Glutamatergic neuron (in vitro differentiated cells): ENCODE measurements around the gene AMBN. TPM values are rescaled to one million over a fixed set of nuclear protein-coding genes. Genes with fewer than 3 reads are reported as not detected.

ENCODE experiments used
- DNase-seq: peaks from one replicate; pipeline ENCODE4 v3.0.0; 2022
- H3K27ac Mint-ChIP-seq: one replicate; pipeline ENCODE4 v1.8.0; 2020; ENCODE audit warnings: mild to moderate bottlenecking, mixed read lengths, inconsistent platforms; ENCODE audit not compliant: unreplicated experiment
- H3K27me3 Mint-ChIP-seq: one replicate; pipeline ENCODE4 v1.8.0; 2020; ENCODE audit warnings: mild to moderate bottlenecking, moderate library complexity, mixed read lengths, inconsistent platforms; ENCODE audit not compliant: unreplicated experiment
- H3K36me3 Mint-ChIP-seq: one replicate; pipeline ENCODE4 v1.8.0; 2020; ENCODE audit warnings: mild to moderate bottlenecking, mixed read lengths, inconsistent platforms; ENCODE audit not compliant: unreplicated experiment
- H3K4me1 Mint-ChIP-seq: one replicate; pipeline ENCODE4 v1.8.0; 2020; ENCODE audit warnings: mild to moderate bottlenecking, low read depth, mixed read lengths, inconsistent platforms; ENCODE audit not compliant: unreplicated experiment
- H3K4me3 Mint-ChIP-seq: one replicate; pipeline ENCODE4 v1.8.0; 2020; ENCODE audit warnings: mild to moderate bottlenecking, mixed read lengths, inconsistent platforms; ENCODE audit not compliant: unreplicated experiment
- H3K9me3 Mint-ChIP-seq: one replicate; pipeline ENCODE4 v1.8.0; 2020; ENCODE audit warnings: mild to moderate bottlenecking, moderate library complexity, mixed read lengths, inconsistent platforms; ENCODE audit not compliant: unreplicated experiment
- total RNA-seq: library from RNA; stranded (reverse); fragmentation: NEBNext Ultra II Directional; extraction: Animal tissue kit (Norgen Biotek cat#: 25700); gene quantifications from one replicate; pipeline ENCODE4 v1.2.1, GENCODE V29; 2021; ENCODE audit not compliant: unreplicated experiment
- TF ChIP-seq, protein P1 (sequence below): fragments of 200-600 bp; sonication (generic); IDR thresholded peaks from one replicate; pipeline ENCODE4 v1.5.0; 2021; ENCODE audit not compliant: partially characterized antibody, unreplicated experiment

The AMBN gene
- total RNA-seq, 1 donor from 2014 or later, result not detected

DNA sequence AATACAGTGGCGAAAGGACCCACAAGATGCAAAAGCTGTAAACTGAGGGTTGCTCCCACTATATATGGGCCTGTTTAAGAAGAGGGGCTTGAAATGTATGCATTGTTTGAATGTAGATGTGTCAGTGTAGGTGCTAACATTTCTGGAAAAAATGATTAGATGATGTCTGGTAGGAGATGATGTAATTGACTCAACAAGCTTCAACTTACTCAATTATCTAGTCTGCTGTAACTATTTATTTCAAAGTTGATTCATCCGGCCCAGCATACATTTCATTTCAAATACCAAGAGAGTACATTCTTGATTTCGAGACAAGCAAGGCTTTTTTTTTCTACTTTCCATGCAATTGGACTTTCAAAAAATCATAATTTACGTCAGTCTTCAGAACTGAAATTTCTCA is 27.2 kb downstream of the AMBN start:
- no peak overlapping the region for H3K4me3 Mint-ChIP-seq
- no peak for DNase-seq
- no peaks in the 10 kb centered on the region for H3K4me1 Mint-ChIP-seq
- no peaks in the 10 kb centered on the region for H3K9me3 Mint-ChIP-seq
- H3K27me3 Mint-ChIP-seq, result peaks cover under 1% of the 10 kb centered on the region
- TF ChIP-seq, protein P1, sequence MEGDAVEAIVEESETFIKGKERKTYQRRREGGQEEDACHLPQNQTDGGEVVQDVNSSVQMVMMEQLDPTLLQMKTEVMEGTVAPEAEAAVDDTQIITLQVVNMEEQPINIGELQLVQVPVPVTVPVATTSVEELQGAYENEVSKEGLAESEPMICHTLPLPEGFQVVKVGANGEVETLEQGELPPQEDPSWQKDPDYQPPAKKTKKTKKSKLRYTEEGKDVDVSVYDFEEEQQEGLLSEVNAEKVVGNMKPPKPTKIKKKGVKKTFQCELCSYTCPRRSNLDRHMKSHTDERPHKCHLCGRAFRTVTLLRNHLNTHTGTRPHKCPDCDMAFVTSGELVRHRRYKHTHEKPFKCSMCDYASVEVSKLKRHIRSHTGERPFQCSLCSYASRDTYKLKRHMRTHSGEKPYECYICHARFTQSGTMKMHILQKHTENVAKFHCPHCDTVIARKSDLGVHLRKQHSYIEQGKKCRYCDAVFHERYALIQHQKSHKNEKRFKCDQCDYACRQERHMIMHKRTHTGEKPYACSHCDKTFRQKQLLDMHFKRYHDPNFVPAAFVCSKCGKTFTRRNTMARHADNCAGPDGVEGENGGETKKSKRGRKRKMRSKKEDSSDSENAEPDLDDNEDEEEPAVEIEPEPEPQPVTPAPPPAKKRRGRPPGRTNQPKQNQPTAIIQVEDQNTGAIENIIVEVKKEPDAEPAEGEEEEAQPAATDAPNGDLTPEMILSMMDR, result no peak
- no peak overlapping the region for H3K27ac Mint-ChIP-seq
- no peaks in the 10 kb centered on the region for H3K36me3 Mint-ChIP-seq

DNA sequence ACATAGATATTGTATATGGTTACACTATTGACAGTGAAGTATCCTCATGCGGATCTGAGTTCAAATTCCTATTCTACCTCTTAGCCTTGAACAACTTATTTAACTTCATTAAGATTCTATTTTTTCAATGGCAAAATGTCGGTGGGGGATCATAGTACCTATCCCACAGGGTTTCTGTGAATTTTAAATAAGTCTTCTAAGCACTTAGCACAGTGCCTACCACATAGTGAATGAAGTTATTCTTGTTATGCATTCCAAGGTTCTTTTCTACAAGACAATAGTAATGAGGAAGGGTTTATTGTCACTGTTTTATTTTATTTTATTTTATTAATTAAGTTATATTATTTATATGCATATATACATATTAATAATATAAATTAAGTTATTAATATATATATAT is 27.7 kb downstream of the AMBN start:
- H3K4me1 Mint-ChIP-seq, result no peaks in the 10 kb centered on the region
- H3K27me3 Mint-ChIP-seq, result no peaks in the 10 kb centered on the region
- no peaks in the 10 kb centered on the region for H3K36me3 Mint-ChIP-seq
- H3K9me3 Mint-ChIP-seq, result no peaks in the 10 kb centered on the region
- no peak for DNase-seq
- H3K4me3 Mint-ChIP-seq, result no peak overlapping the region
- H3K27ac Mint-ChIP-seq, result no peak overlapping the region
- TF ChIP-seq, protein P1, result no peak

DNA sequence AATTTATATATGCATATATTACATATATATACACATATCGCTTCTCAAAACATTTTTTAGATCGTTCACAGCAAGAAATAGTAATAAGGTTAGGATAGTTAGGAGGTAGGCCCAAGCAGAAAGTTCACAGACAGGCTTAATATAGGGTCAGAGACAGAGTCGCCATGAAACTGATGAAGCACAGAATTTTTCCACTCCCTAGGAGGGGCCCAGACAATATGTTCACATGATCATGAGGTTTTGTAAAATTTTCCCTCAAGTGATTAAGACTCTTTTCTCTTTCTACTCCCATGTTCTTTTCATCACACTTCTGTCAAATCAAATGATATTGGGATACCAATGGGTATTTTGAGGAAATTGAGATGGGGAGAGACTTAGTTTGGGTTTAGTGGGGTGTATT is 31.3 kb downstream of the AMBN start:
- Mint-ChIP-seq H3K4me3 (no peak overlapping the region), H3K9me3 (no peaks in the 10 kb centered on the region), H3K27me3 (no peaks in the 10 kb centered on the region), H3K36me3 (no peaks in the 10 kb centered on the region), H3K27ac (no peak overlapping the region), H3K4me1 (no peaks in the 10 kb centered on the region)
- TF ChIP-seq, protein P1, result no peak
- no peak for DNase-seq

DNA sequence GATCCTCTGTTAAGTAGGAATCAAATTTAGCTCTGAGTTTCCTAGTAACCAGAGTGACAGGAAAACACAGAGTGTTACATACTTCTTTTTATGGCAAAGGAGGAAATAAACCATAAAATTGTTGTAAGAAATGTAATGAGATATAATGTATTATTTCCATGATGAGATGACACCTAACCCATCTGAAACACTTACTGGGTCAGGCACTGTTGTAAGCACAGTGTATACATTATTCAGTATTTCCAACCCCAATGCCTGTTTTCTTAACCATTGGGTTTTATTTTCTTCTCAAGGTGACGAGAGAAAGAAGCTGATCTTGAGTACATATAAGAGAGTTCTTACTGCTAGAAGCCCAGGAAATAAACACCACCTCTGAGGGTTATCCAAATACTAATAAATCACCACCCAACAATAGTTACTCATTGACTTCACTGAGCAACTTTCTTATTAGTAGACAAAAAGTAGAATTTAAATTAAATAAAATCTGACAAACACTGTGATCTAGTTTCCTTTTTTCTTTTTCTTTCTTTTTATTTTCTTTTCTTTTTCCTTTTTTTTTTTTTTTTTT is 32.3 kb downstream of the AMBN start:
- no peaks in the 10 kb centered on the region for H3K4me1 Mint-ChIP-seq
- no peaks in the 10 kb centered on the region for H3K27me3 Mint-ChIP-seq
- H3K36me3 Mint-ChIP-seq, result no peaks in the 10 kb centered on the region

DNA sequence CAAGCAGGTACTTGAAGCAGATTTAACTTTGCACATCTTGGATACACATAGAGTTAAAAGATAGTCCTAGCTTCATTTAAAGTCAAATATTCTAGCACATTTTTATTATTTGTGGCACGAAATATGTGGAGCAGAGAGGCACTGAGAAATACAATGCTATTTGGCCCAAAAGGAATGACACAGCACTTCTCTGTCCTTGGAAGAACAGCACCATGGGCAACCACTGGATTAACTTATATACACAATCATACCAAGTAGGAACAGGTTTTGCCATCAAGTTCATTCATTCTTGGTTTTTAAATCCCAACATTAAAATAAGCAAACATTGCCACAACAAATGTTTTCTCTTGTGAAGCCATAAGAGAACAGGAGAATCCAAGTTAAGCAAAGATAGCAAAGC is 35.6 kb downstream of the AMBN start:
- H3K9me3 Mint-ChIP-seq, result no peaks in the 10 kb centered on the region

More for the DNA sequence above, 32.3 kb downstream of the AMBN start:
- DNase-seq, result no peak
- no peak overlapping the region for H3K27ac Mint-ChIP-seq
- H3K4me3 Mint-ChIP-seq, result no peak overlapping the region
- no peaks in the 10 kb centered on the region for H3K9me3 Mint-ChIP-seq
- TF ChIP-seq, protein P1, result no peak

More for the DNA sequence above, 35.6 kb downstream of the AMBN start:
- no peaks in the 10 kb centered on the region for H3K36me3 Mint-ChIP-seq
- H3K27ac Mint-ChIP-seq, result no peak overlapping the region
- no peak for DNase-seq
- no peaks in the 10 kb centered on the region for H3K27me3 Mint-ChIP-seq
- H3K4me1 Mint-ChIP-seq, result no peaks in the 10 kb centered on the region
- TF ChIP-seq, protein P1, result no peak
- H3K4me3 Mint-ChIP-seq, result no peak overlapping the region
